OCI-LY1 (cell line): ENCODE measurements around the gene TEDC1.

Source experiments
- H2AFZ ChIP-seq: fragments of 200-600 bp; sonication (generic), shearing (Covaris generic); 2 replicates; pipeline ENCODE4 v1.6.0; 2014; ENCODE audit warnings: antibody characterized with exemption, mild to moderate bottlenecking, low read length
- H3F3A ChIP-seq: fragments of 200-600 bp; sonication (generic), shearing (Covaris generic); 2 replicates; pipeline ENCODE4 v1.6.0; 2014; ENCODE audit warnings: mild to moderate bottlenecking, antibody characterized with exemption, low read length, moderate library complexity; ENCODE audit not compliant: insufficient read depth
- H3K27ac ChIP-seq: fragments of 200-600 bp; sonication (generic); 2 replicates; pipeline ENCODE4 v1.5.1; 2014; ENCODE audit warnings: low read length, mixed run types, mild to moderate bottlenecking, low read depth; ENCODE audit not compliant: poor library complexity, severe bottlenecking
- H3K27me3 ChIP-seq: fragments of 200-600 bp; sonication (generic); 2 replicates; pipeline ENCODE4 v1.6.0; 2014; ENCODE audit warnings: antibody characterized with exemption, mild to moderate bottlenecking, low read length, moderate library complexity; ENCODE audit not compliant: insufficient read depth
- H3K36me3 ChIP-seq: fragments of 200-600 bp; sonication (generic); 2 replicates; pipeline ENCODE4 v1.6.1; 2014; ENCODE audit warnings: mild to moderate bottlenecking, antibody characterized with exemption, low read length, moderate library complexity, mixed read lengths; ENCODE audit not compliant: insufficient read depth
- H3K4me1 ChIP-seq: fragments of 200-600 bp; sonication (generic); 2 replicates; pipeline ENCODE4 v1.5.1; 2014; ENCODE audit warnings: mild to moderate bottlenecking, low read length, moderate library complexity; ENCODE audit not compliant: insufficient read depth, severe bottlenecking
- H3K4me2 ChIP-seq: fragments of 200-600 bp; sonication (generic), shearing (Covaris generic); 2 replicates; pipeline ENCODE4 v1.6.1; 2014; ENCODE audit warnings: low read length
- H3K4me3 ChIP-seq: fragments of 200-600 bp; sonication (generic); 2 replicates; pipeline ENCODE4 v1.5.1; 2014; ENCODE audit warnings: low read length, low read depth, mild to moderate bottlenecking, mixed read lengths; ENCODE audit not compliant: poor library complexity, severe bottlenecking
- H3K79me2 ChIP-seq: fragments of 200-600 bp; shearing (Covaris generic); 2 replicates; pipeline ENCODE4 v1.6.1; 2016; ENCODE audit warnings: mixed run types, low read length, mixed read lengths; ENCODE audit not compliant: insufficient read depth
- H3K9ac ChIP-seq: fragments of 200-600 bp; sonication (generic), shearing (Covaris generic); 2 replicates; pipeline ENCODE4 v1.6.1; 2014; ENCODE audit warnings: mild to moderate bottlenecking, low read length, mixed read lengths
- H3K9me2 ChIP-seq: fragments of 200-600 bp; sonication (generic), shearing (Covaris generic); 2 replicates; pipeline ENCODE4 v1.6.1; 2014; ENCODE audit warnings: low read depth, mild to moderate bottlenecking, low read length, mixed read lengths
- H3K9me3 ChIP-seq: fragments of 200-600 bp; shearing (Covaris generic); 2 replicates; pipeline ENCODE4 v1.6.1; 2014; ENCODE audit warnings: low read length, mixed read lengths
- H4K20me1 ChIP-seq: fragments of 200-600 bp; sonication (generic), shearing (Covaris generic); 2 replicates; pipeline ENCODE4 v1.6.0; 2016; ENCODE audit warnings: mild to moderate bottlenecking, low read length; ENCODE audit not compliant: insufficient read depth
- CTCF ChIP-seq: fragments of 200-600 bp; sonication (generic), shearing (Covaris generic); IDR thresholded peaks from 2 replicates; pipeline ENCODE4 v1.5.1; 2017; ENCODE audit warnings: mild to moderate bottlenecking, antibody characterized with exemption, low read length, moderate library complexity, mixed read lengths
- EZH2 ChIP-seq: fragments of 200-600 bp; sonication (generic), shearing (Covaris generic); IDR thresholded peaks from 2 replicates; pipeline ENCODE4 v1.8.0; 2017; ENCODE audit warnings: borderline replicate concordance, mixed run types, mild to moderate bottlenecking, antibody characterized with exemption, low read length, moderate library complexity, mixed read lengths

TEDC1 gene

GRCh38 chr14:105528586-105529318, 37.7 kb downstream of the TEDC1 start:
- no peaks in the 10 kb centered on the region for H4K20me1 ChIP-seq
- peaks cover 32% of the 10 kb centered on the region for H3K4me1 ChIP-seq
- H3K9me3 ChIP-seq: no peaks in the 10 kb centered on the region
- no peaks in the 10 kb centered on the region for H3K9me2 ChIP-seq
- no peaks in the 10 kb centered on the region for H3K79me2 ChIP-seq
- H3F3A ChIP-seq: peaks cover 3% of the 10 kb centered on the region; the same call in 1 of the 2 replicates
- no peak overlapping the region for H2AFZ ChIP-seq
- TF ChIP-seq CTCF (no peak), EZH2 (no peak)
- H3K36me3 ChIP-seq: no peaks in the 10 kb centered on the region
- H3K9ac ChIP-seq: peak overlapping the region; percentile 8; the same call in 1 of the 2 replicates
- no peak overlapping the region for H3K27ac ChIP-seq
- peaks cover 8% of the 10 kb centered on the region for H3K27me3 ChIP-seq
- peak overlapping the region; percentile 68 for H3K4me3 ChIP-seq
- peak overlapping the region; percentile 95 for H3K4me2 ChIP-seq

- H3K27ac ChIP-seq: no peak overlapping the region
- no peaks in the 10 kb centered on the region for H3K79me2 ChIP-seq
- no peaks in the 10 kb centered on the region for H3K9me3 ChIP-seq
- peaks cover 12% of the 10 kb centered on the region for H3K27me3 ChIP-seq
- no peaks in the 10 kb centered on the region for H3K9me2 ChIP-seq
- H4K20me1 ChIP-seq: no peaks in the 10 kb centered on the region
- H2AFZ ChIP-seq: no peak overlapping the region
- no peak for TF ChIP-seq EZH2
- TF ChIP-seq CTCF: no peak
- H3K4me2 ChIP-seq: peak overlapping the region; percentile 95
- peak overlapping the region; percentile 8; the same call in 1 of the 2 replicates for H3K9ac ChIP-seq
- H3K36me3 ChIP-seq: no peaks in the 10 kb centered on the region
- peaks cover 3% of the 10 kb centered on the region; the same call in 1 of the 2 replicates for H3F3A ChIP-seq
- H3K4me1 ChIP-seq: peaks cover 32% of the 10 kb centered on the region
- H3K4me3 ChIP-seq: peak overlapping the region; percentile 68
These were observed 38.2 kb downstream of the TEDC1 start for GRCh38 chr14:105529319-105529568.

GRCh38 chr14:105529569-105530284, 38.7 kb downstream of the TEDC1 start:
- peak overlapping the region; percentile 8; the same call in 1 of the 2 replicates for H3K9ac ChIP-seq
- no peak overlapping the region for H2AFZ ChIP-seq
- H3K4me2 ChIP-seq: peak overlapping the region; percentile 95

More at GRCh38 chr14:105529569-105530284, 38.7 kb downstream of the TEDC1 start:
- TF ChIP-seq CTCF: peak; percentile 22; the same call in 1 of the 2 replicates
- TF ChIP-seq EZH2: no peak
- Histone ChIP-seq H3K9me2 (no peaks in the 10 kb centered on the region), H3K27ac (no peak overlapping the region), H3K4me3 (peak overlapping the region; percentile 68), H4K20me1 (no peaks in the 10 kb centered on the region), H3K4me1 (peaks cover 32% of the 10 kb centered on the region), H3K27me3 (peaks cover 14% of the 10 kb centered on the region), H3K9me3 (no peaks in the 10 kb centered on the region), H3F3A (peaks cover 2% of the 10 kb centered on the region; the same call in 1 of the 2 replicates), H3K79me2 (no peaks in the 10 kb centered on the region), H3K36me3 (no peaks in the 10 kb centered on the region)
